CD14-positive monocyte (primary cell): ENCODE data around the gene DUS3L. TPM values are rescaled to one million over a fixed set of nuclear protein-coding genes. Genes with fewer than 3 reads are reported as not detected.

Experiments used
- DNase-seq, 3 donors: peaks; one replicate each; pipeline ENCODE4 v3.0.0-alpha.2; 2011 to 2022
- H2AFZ ChIP-seq: 2 replicates; pipeline ENCODE4 v1.6.0; 2012; ENCODE audit warnings: mild to moderate bottlenecking, low read depth, low read length, inconsistent platforms; ENCODE audit not compliant: insufficient read depth, poor library complexity, severe bottlenecking
- H3K27ac ChIP-seq, 2 donors: 1 replicate in 1 of 2; 2 replicates in 1 of 2; pipeline ENCODE4 v1.5.1; 2012 to 2013; ENCODE audit warnings: low read length in 2 of 2, control low read depth in 1 of 2, inconsistent platforms in 1 of 2, low read depth in 1 of 2, mild to moderate bottlenecking in 1 of 2
- H3K27me3 ChIP-seq, 2 donors: one replicate each; pipeline versions ENCODE4 v1.6.0 to v1.6.1; 2011 to 2013; ENCODE audit warnings: low read length in 2 of 2; ENCODE audit not compliant: control insufficient read depth in 2 of 2, insufficient read depth in 2 of 2
- H3K36me3 ChIP-seq, 2 donors: replicated peaks in 1 of 2; 1 replicate in 1 of 2; 2 replicates in 1 of 2; pipeline versions ENCODE4 v1.5.1 to v1.6.1; 2012 to 2013; ENCODE audit warnings: low read length in 2 of 2, control low read depth in 1 of 2, inconsistent platforms in 1 of 2, mild to moderate bottlenecking in 1 of 2; ENCODE audit not compliant: insufficient read depth in 2 of 2, control insufficient read depth in 1 of 2
- H3K4me1 ChIP-seq, 2 donors: 1 replicate in 1 of 2; 2 replicates in 1 of 2; pipeline versions ENCODE4 v1.5.1 to v1.6.1; 2012 to 2013; ENCODE audit warnings: low read length in 2 of 2, control low read depth in 1 of 2, inconsistent platforms in 1 of 2, mild to moderate bottlenecking in 1 of 2, moderate library complexity in 1 of 2; ENCODE audit not compliant: insufficient read depth in 2 of 2, control insufficient read depth in 1 of 2
- H3K4me2 ChIP-seq: replicated peaks from 2 replicates; pipeline ENCODE3; 2012; ENCODE audit warnings: low read length, moderate library complexity, mild to moderate bottlenecking; ENCODE audit not compliant: poor library complexity, severe bottlenecking; ENCODE audit errors: extremely low read depth
- H3K4me3 ChIP-seq, 3 experiments: fragments of 200-600 bp in 1 of 3; sonication (generic) in 1 of 3; replicated peaks in 1 of 3; 1 replicate in 2 of 3; 2 replicates in 1 of 3; pipeline ENCODE4 v1.5.1; 2011 to 2013; ENCODE audit warnings: low read length in 3 of 3, mild to moderate bottlenecking in 3 of 3, control low read depth in 2 of 3, low read depth in 2 of 3, inconsistent platforms in 1 of 3, moderate library complexity in 1 of 3
- H3K79me2 ChIP-seq: 2 replicates; pipeline ENCODE4 v1.6.0; 2012; ENCODE audit warnings: mild to moderate bottlenecking, control low read depth, inconsistent platforms, low read length, moderate library complexity; ENCODE audit not compliant: insufficient read depth
- H3K9ac ChIP-seq: 2 replicates; pipeline ENCODE4 v1.6.0; 2017; ENCODE audit warnings: low read length, mild to moderate bottlenecking; ENCODE audit not compliant: insufficient read depth, poor library complexity, severe bottlenecking
- H3K9me3 ChIP-seq, 2 donors: replicated peaks in 1 of 2; 1 replicate in 1 of 2; 2 replicates in 1 of 2; pipeline versions ENCODE4 v1.5.1 to v1.6.1; 2012 to 2013; ENCODE audit warnings: low read length in 2 of 2, control low read depth in 1 of 2; ENCODE audit not compliant: control insufficient read depth in 1 of 2, insufficient read depth in 1 of 2
- H4K20me1 ChIP-seq: 2 replicates; pipeline ENCODE4 v1.6.0; 2012; ENCODE audit warnings: mild to moderate bottlenecking, low read length, control low read depth, moderate library complexity; ENCODE audit not compliant: insufficient read depth
- H3K27ac Mint-ChIP-seq, 7 donors: one replicate each; pipeline ENCODE4 v1.8.0; 2020; ENCODE audit warnings: mild to moderate bottlenecking in 7 of 7, mixed read lengths in 7 of 7, moderate library complexity in 6 of 7, inconsistent platforms in 2 of 7
- H3K27me3 Mint-ChIP-seq, 3 donors: one replicate each; pipeline ENCODE4 v1.8.0; 2021 to 2022; ENCODE audit warnings: low read depth in 3 of 3, mild to moderate bottlenecking in 3 of 3, mixed read lengths in 3 of 3, moderate library complexity in 3 of 3, inconsistent platforms in 1 of 3
- H3K36me3 Mint-ChIP-seq, 2 donors: one replicate each; pipeline ENCODE4 v1.8.0; 2020; ENCODE audit warnings: mixed read lengths in 2 of 2, inconsistent platforms in 1 of 2, mild to moderate bottlenecking in 1 of 2
- H3K4me1 Mint-ChIP-seq: one replicate; pipeline ENCODE4 v1.8.0; 2020; ENCODE audit warnings: mild to moderate bottlenecking, mixed read lengths
- H3K4me3 Mint-ChIP-seq, 2 donors: one replicate each; pipeline ENCODE4 v1.8.0; 2020; ENCODE audit warnings: mild to moderate bottlenecking in 2 of 2, mixed read lengths in 2 of 2, moderate library complexity in 1 of 2
- H3K9me3 Mint-ChIP-seq, 7 donors: one replicate each; pipeline ENCODE4 v1.8.0; 2020 to 2022; ENCODE audit warnings: mixed read lengths in 7 of 7, mild to moderate bottlenecking in 6 of 7, moderate library complexity in 6 of 7, inconsistent platforms in 2 of 7
- CTCF ChIP-seq: fragments of 200-600 bp; IDR thresholded peaks from one replicate; pipeline ENCODE4 v1.8.0; 2022; ENCODE audit warnings: antibody characterized with exemption, mild to moderate bottlenecking
- WGBS: methylation state at CpG from one replicate; pipeline ENCODE4 v1.1.5; 2013; ENCODE audit warnings: missing lambda C conversion rate; ENCODE audit not compliant: insufficient coverage; 5-methylcytosine and 5-hydroxymethylcytosine counted together
- intact Hi-C, 2 donors: fragments of 100-400 bp; cut with micrococcal nuclease; formaldehyde crosslinking; loops; one replicate each; pipeline versions ENCODE4 v1.15.0 to v1.15.1; 2023
- polyA plus RNA-seq, 3 donors: library from polyadenylated mRNA; depleted of rRNA in 1 of 3; unstranded in 2 of 3; stranded (reverse) in 1 of 3; fragments of 300-500 nt in 2 of 3; fragments of >200 nt in 1 of 3; fragmentation: Illumina TruSeq in 2 of 3; gene quantifications; 1 replicate in 2 of 3; 2 replicates in 1 of 3; pipeline ENCODE4 v1.2.3, GENCODE V29; 2012 to 2021

DUS3L gene
- polyA plus RNA-seq, 3 donors = 17.4 to 40.2 (median 23.4) TPM

GRCh38 chr19:5772416-5772815 lies 18.5 kb downstream of the DUS3L start:
- no peak for DNase-seq
- Histone ChIP-seq H3K4me1 (no peaks in the 10 kb centered on the region), H3K4me2 (no peak overlapping the region), H3K9ac (no peak overlapping the region), H3K79me2 (no peaks in the 10 kb centered on the region), H3K4me3 (no peak overlapping the region), H4K20me1 (no peaks in the 10 kb centered on the region), H3K9me3 (no peaks in the 10 kb centered on the region), H3K27ac (no peak overlapping the region), H2AFZ (no peak overlapping the region), H3K36me3 (no peaks in the 10 kb centered on the region), H3K27me3 (no peaks in the 10 kb centered on the region)
- 85% methylated on average over 11 of the region's 19 CpGs for WGBS
- H3K36me3 Mint-ChIP-seq = no peaks in the 10 kb centered on the region
- H3K9me3 Mint-ChIP-seq = peaks cover 0 to 2% (median 0%) of the 10 kb centered on the region in 7 donors
- intact Hi-C loops = no loop called here
- H3K4me3 Mint-ChIP-seq = no peak overlapping the region
- no peak for TF ChIP-seq CTCF
- H3K27ac Mint-ChIP-seq = no peak overlapping the region
- no peaks in the 10 kb centered on the region for H3K4me1 Mint-ChIP-seq
- peaks cover 2 to 14% (median 9%) of the 10 kb centered on the region in 3 donors for H3K27me3 Mint-ChIP-seq

- Mint-ChIP-seq H3K36me3 (no peaks in the 10 kb centered on the region), H3K4me1 (no peaks in the 10 kb centered on the region), H3K4me3 (no peak overlapping the region), H3K27me3 (peaks cover 4 to 7% (median 5%) of the 10 kb centered on the region in 3 donors), H3K9me3 (peaks cover 0 to 4% (median 0%) of the 10 kb centered on the region in 7 donors), H3K27ac (no peak overlapping the region)
- Histone ChIP-seq H2AFZ (no peak overlapping the region), H3K27ac (no peak overlapping the region), H3K27me3 (no peaks in the 10 kb centered on the region), H3K9ac (no peak overlapping the region), H3K4me2 (no peak overlapping the region), H4K20me1 (no peaks in the 10 kb centered on the region), H3K4me1 (no peaks in the 10 kb centered on the region), H3K79me2 (no peaks in the 10 kb centered on the region), H3K4me3 (no peak overlapping the region), H3K36me3 (no peaks in the 10 kb centered on the region), H3K9me3 (no peaks in the 10 kb centered on the region)
- WGBS = 100% methylated on average over 2 of the region's 10 CpGs
- DNase-seq = no peak
- TF ChIP-seq CTCF = no peak
- intact Hi-C loops = no loop called here
These were observed 23.0 kb downstream of the DUS3L start for GRCh38 chr19:5767949-5768348.
